Neural cell (in vitro differentiated cells): ENCODE results near the gene CDRT15. TPM values are rescaled to one million over a fixed set of nuclear protein-coding genes. Genes with fewer than 3 reads are reported as not detected.
"Not testable (repeated sequence)": the region's sequence is repeated elsewhere in the genome, so short reads cannot be mapped to it uniquely, and the experiment has no call there.

Source experiments
- H2AFZ ChIP-seq: fragments of 200-600, 300-800 bp; sonication (generic), shearing (Covaris generic); 2 replicates; pipeline ENCODE4 v1.6.0; 2014; ENCODE audit warnings: low read depth, mild to moderate bottlenecking, antibody characterized with exemption, low read length, moderate library complexity
- H3F3A ChIP-seq: fragments of 200-600 bp; shearing (Covaris generic); 2 replicates; pipeline ENCODE4 v1.6.1; 2016; ENCODE audit warnings: mild to moderate bottlenecking, moderate library complexity, mixed read lengths, antibody characterized with exemption, low read length; ENCODE audit not compliant: insufficient read depth, poor library complexity, severe bottlenecking
- H3K27ac ChIP-seq: fragments of 200-600, 300-800 bp; sonication (generic), shearing (Covaris generic); 2 replicates; pipeline ENCODE4 v1.5.1; 2014; ENCODE audit warnings: mild to moderate bottlenecking, low read length, moderate library complexity
- H3K27me3 ChIP-seq: fragments of 300-800, 200-600 bp; sonication (generic), shearing (Covaris generic); 2 replicates; pipeline ENCODE4 v1.6.0; 2014; ENCODE audit warnings: mild to moderate bottlenecking, low read depth, low read length, moderate library complexity; ENCODE audit not compliant: insufficient read depth
- H3K36me3 ChIP-seq: fragments of 300-800, 200-600 bp; sonication (generic), shearing (Covaris generic); 2 replicates; pipeline ENCODE4 v1.5.1; 2014; ENCODE audit warnings: mild to moderate bottlenecking, antibody characterized with exemption, low read length, moderate library complexity; ENCODE audit not compliant: insufficient read depth
- H3K4me2 ChIP-seq: fragments of 300-800, 200-600 bp; sonication (generic), shearing (Covaris generic); 2 replicates; pipeline ENCODE4 v1.6.0; 2014; ENCODE audit warnings: mild to moderate bottlenecking, low read length
- H3K4me3 ChIP-seq: fragments of 300-800, 200-600 bp; sonication (generic), shearing (Covaris generic); 2 replicates; pipeline ENCODE4 v1.5.1; 2014; ENCODE audit warnings: mild to moderate bottlenecking, low read length, moderate library complexity
- H3K79me2 ChIP-seq: fragments of 200-600 bp; shearing (Covaris generic); replicated peaks from 2 replicates; pipeline ENCODE4 v1.6.0; 2014; ENCODE audit warnings: mild to moderate bottlenecking, low read length, moderate library complexity; ENCODE audit not compliant: insufficient read depth
- H3K9ac ChIP-seq: fragments of 300-800, 200-600 bp; sonication (generic), shearing (Covaris generic); 2 replicates; pipeline ENCODE4 v1.6.1; 2016; ENCODE audit warnings: mild to moderate bottlenecking, low read length, mixed read lengths
- H3K9me2 ChIP-seq: fragments of 200-600 bp; shearing (Covaris generic); 2 replicates; pipeline ENCODE4 v1.6.1; 2016; ENCODE audit warnings: mild to moderate bottlenecking, low read length, mixed read lengths; ENCODE audit not compliant: insufficient read depth
- H3K9me3 ChIP-seq: fragments of 200-600, 300-800 bp; sonication (generic), shearing (Covaris generic); 2 replicates; pipeline ENCODE4 v1.6.1; 2016; ENCODE audit warnings: mild to moderate bottlenecking, mixed run types, low read length, moderate library complexity, mixed read lengths
- H4K20me1 ChIP-seq: fragments of 200-600 bp; shearing (Covaris generic); 2 replicates; pipeline ENCODE4 v1.6.1; 2016; ENCODE audit warnings: mild to moderate bottlenecking, mixed run types; ENCODE audit not compliant: insufficient read depth
- EP300 ChIP-seq: fragments of 450-650 bp; conservative IDR thresholded peaks from 2 replicates; pipeline ENCODE4 v1.6.1; 2014; ENCODE audit warnings: antibody characterized with exemption, mild to moderate bottlenecking, moderate library complexity; ENCODE audit not compliant: poor library complexity, severe bottlenecking
- EZH2 ChIP-seq: fragments of 200-600, 300-800 bp; shearing (Covaris generic), sonication (generic); IDR thresholded peaks from 2 replicates; pipeline ENCODE4 v1.6.1; 2014; ENCODE audit warnings: antibody characterized with exemption, low read length, borderline replicate concordance, mild to moderate bottlenecking; ENCODE audit not compliant: insufficient read depth, poor library complexity, severe bottlenecking
- MXI1 ChIP-seq: fragments of 450-650 bp; conservative IDR thresholded peaks from 2 replicates; pipeline ENCODE4 v1.6.1; 2014; ENCODE audit warnings: antibody characterized with exemption, mild to moderate bottlenecking; ENCODE audit not compliant: poor library complexity, severe bottlenecking
- POLR2AphosphoS5 ChIP-seq: IDR thresholded peaks from 2 replicates; pipeline ENCODE4 v1.6.1; 2012
- RAD21 ChIP-seq: fragments of 450-650 bp; conservative IDR thresholded peaks from 2 replicates; pipeline ENCODE4 v1.6.1; 2014; ENCODE audit warnings: antibody characterized with exemption, mild to moderate bottlenecking, moderate library complexity
- SMC3 ChIP-seq: fragments of 450-650 bp; conservative IDR thresholded peaks from 2 replicates; pipeline ENCODE4 v1.6.1; 2014; ENCODE audit warnings: antibody characterized with exemption, mild to moderate bottlenecking, moderate library complexity; ENCODE audit not compliant: poor library complexity
- TAF1 ChIP-seq: IDR thresholded peaks from 2 replicates; pipeline ENCODE4 v1.6.1; 2012; ENCODE audit warnings: low read depth
- polyA minus RNA-seq: library from RNA; depleted of rRNA, polyadenylated mRNA; stranded (reverse); fragments of >200 nt; gene quantifications from 2 replicates; pipeline ENCODE4 v1.2.3, GENCODE V29; 2014
- polyA plus RNA-seq: library from polyadenylated mRNA; depleted of rRNA; stranded (reverse); fragments of >200 nt; gene quantifications from 2 replicates; pipeline ENCODE4 v1.2.3, GENCODE V29; 2014
- TF ChIP-seq, protein P1 (sequence below): IDR thresholded peaks from 2 replicates; pipeline ENCODE4 v1.6.1; 2012; ENCODE audit warnings: borderline replicate concordance
- TF ChIP-seq, protein P2 (sequence below): fragments of 450-650 bp; IDR thresholded peaks from 2 replicates; pipeline ENCODE4 v1.5.1; 2014; ENCODE audit warnings: antibody characterized with exemption, mild to moderate bottlenecking, moderate library complexity; ENCODE audit not compliant: poor library complexity, severe bottlenecking

CDRT15 gene
- polyA plus RNA-seq (not detected in 2 replicates), polyA minus RNA-seq (not detected in 2 replicates)

DNA sequence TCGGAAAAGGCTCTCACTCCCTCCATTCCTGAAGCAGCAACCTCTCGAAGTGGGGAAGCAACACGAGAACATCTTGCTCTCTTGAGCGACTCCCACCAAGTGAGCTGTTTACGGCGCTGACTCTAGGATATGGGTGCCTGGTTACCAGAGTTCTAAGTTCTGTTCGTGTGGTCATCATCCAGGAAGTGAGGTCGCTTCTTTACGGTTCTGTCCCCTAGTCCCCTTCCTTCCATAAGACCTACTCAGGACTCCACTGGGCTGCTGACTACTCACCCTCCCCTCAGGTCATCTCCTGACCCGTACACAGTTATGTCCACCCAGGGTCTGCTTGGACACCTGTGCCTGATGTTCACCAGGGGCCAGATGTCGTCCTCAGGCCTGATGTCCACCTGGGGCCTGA lies at the start of gene CDRT15:
Gene CDRT15, minus strand, starts transcription at position 101 of the 400 bp plus-strand sequence. Its CDS starts 29 bp downstream, at position 72.
- not testable (repeated sequence) for H3K9me3 ChIP-seq, H3K36me3 ChIP-seq, H3K4me3 ChIP-seq, H3K9ac ChIP-seq, H3K27me3 ChIP-seq, H3K4me2 ChIP-seq, H3K79me2 ChIP-seq, H4K20me1 ChIP-seq, H3K9me2 ChIP-seq, H3K27ac ChIP-seq, H3F3A ChIP-seq, H2AFZ ChIP-seq

DNA sequence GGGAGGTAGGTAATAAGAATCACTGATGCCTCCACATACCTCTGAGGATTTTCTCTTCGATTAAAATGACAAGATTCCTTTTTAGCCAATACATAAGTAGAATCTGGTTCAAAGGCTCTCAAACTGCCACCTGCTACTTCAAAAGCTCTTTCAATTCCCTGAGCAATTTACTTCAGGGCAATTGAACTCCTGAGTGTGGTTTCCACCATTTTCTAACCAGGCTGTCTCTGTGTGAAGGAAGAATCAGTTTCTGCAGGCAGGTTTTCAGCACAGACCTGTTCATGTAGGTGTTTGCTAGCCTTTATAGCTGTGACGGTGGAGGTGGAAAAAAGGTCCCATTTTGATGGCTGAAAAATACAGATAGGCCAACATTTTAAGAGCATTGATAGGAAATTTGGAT lies 46.1 kb upstream of the CDRT15 start:
- no peaks in the 10 kb centered on the region for H3K9me2 ChIP-seq
- no peak overlapping the region for H3K4me2 ChIP-seq
- no peak overlapping the region for H2AFZ ChIP-seq
- no peaks in the 10 kb centered on the region for H4K20me1 ChIP-seq
- H3K4me3 ChIP-seq = no peak overlapping the region
- TF ChIP-seq TAF1 = no peak
- no peak for TF ChIP-seq EZH2
- TF ChIP-seq EP300 = no peak
- TF ChIP-seq MXI1 = no peak
- no peak for TF ChIP-seq SMC3
- TF ChIP-seq, protein P1, sequence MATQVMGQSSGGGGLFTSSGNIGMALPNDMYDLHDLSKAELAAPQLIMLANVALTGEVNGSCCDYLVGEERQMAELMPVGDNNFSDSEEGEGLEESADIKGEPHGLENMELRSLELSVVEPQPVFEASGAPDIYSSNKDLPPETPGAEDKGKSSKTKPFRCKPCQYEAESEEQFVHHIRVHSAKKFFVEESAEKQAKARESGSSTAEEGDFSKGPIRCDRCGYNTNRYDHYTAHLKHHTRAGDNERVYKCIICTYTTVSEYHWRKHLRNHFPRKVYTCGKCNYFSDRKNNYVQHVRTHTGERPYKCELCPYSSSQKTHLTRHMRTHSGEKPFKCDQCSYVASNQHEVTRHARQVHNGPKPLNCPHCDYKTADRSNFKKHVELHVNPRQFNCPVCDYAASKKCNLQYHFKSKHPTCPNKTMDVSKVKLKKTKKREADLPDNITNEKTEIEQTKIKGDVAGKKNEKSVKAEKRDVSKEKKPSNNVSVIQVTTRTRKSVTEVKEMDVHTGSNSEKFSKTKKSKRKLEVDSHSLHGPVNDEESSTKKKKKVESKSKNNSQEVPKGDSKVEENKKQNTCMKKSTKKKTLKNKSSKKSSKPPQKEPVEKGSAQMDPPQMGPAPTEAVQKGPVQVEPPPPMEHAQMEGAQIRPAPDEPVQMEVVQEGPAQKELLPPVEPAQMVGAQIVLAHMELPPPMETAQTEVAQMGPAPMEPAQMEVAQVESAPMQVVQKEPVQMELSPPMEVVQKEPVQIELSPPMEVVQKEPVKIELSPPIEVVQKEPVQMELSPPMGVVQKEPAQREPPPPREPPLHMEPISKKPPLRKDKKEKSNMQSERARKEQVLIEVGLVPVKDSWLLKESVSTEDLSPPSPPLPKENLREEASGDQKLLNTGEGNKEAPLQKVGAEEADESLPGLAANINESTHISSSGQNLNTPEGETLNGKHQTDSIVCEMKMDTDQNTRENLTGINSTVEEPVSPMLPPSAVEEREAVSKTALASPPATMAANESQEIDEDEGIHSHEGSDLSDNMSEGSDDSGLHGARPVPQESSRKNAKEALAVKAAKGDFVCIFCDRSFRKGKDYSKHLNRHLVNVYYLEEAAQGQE = no peak
- no peak for TF ChIP-seq POLR2AphosphoS5
- no peak for TF ChIP-seq RAD21
- TF ChIP-seq, protein P2, sequence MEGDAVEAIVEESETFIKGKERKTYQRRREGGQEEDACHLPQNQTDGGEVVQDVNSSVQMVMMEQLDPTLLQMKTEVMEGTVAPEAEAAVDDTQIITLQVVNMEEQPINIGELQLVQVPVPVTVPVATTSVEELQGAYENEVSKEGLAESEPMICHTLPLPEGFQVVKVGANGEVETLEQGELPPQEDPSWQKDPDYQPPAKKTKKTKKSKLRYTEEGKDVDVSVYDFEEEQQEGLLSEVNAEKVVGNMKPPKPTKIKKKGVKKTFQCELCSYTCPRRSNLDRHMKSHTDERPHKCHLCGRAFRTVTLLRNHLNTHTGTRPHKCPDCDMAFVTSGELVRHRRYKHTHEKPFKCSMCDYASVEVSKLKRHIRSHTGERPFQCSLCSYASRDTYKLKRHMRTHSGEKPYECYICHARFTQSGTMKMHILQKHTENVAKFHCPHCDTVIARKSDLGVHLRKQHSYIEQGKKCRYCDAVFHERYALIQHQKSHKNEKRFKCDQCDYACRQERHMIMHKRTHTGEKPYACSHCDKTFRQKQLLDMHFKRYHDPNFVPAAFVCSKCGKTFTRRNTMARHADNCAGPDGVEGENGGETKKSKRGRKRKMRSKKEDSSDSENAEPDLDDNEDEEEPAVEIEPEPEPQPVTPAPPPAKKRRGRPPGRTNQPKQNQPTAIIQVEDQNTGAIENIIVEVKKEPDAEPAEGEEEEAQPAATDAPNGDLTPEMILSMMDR = no peak
- H3K27me3 ChIP-seq = no peaks in the 10 kb centered on the region
- no peaks in the 10 kb centered on the region for H3K79me2 ChIP-seq
- no peaks in the 10 kb centered on the region for H3K36me3 ChIP-seq
- H3F3A ChIP-seq = no peaks in the 10 kb centered on the region
- no peak overlapping the region for H3K27ac ChIP-seq
- no peaks in the 10 kb centered on the region for H3K9me3 ChIP-seq
- H3K9ac ChIP-seq = no peak overlapping the region

DNA sequence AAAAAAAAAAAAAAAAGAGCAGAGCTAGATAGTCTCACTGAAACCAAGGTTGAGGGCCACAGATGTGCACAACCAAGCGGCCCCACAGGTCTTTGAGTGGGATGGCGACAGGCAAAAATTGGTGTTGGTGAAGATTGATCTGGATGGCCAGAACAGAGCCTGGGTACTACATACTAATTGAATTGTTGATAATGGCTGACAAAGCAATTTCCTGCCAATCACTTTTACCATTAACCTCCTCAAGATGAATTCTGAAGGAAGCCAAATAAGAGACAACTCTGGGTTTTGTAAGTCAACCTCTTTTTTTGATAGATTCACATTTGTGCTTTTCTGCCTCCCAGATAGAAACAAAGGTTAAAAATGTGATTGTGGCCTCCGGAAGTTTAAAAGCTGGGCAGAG lies 44.9 kb upstream of the CDRT15 start:
- Histone ChIP-seq H3K9ac (no peak overlapping the region), H3K9me2 (no peaks in the 10 kb centered on the region), H3K36me3 (no peaks in the 10 kb centered on the region), H3K9me3 (no peaks in the 10 kb centered on the region), H2AFZ (no peak overlapping the region), H3K4me2 (no peak overlapping the region), H4K20me1 (no peaks in the 10 kb centered on the region), H3K27me3 (no peaks in the 10 kb centered on the region), H3K27ac (no peak overlapping the region), H3K4me3 (no peak overlapping the region), H3K79me2 (no peaks in the 10 kb centered on the region), H3F3A (no peaks in the 10 kb centered on the region)
- TF ChIP-seq MXI1 (no peak), TAF1 (no peak), RAD21 (no peak), POLR2AphosphoS5 (no peak)
- TF ChIP-seq, protein P2 = no peak
- TF ChIP-seq, protein P1 = no peak
